NOMO-1 (cell line): ENCODE results near the gene LAMB2.

ENCODE experiments used
- DNase-seq, 2 experiments: peaks; one replicate each; lab custom pipeline; 2025; ENCODE audit not compliant: unreplicated experiment in 2 of 2; lab: John Stamatoyannopoulos, UW

Gene LAMB2

DNA sequence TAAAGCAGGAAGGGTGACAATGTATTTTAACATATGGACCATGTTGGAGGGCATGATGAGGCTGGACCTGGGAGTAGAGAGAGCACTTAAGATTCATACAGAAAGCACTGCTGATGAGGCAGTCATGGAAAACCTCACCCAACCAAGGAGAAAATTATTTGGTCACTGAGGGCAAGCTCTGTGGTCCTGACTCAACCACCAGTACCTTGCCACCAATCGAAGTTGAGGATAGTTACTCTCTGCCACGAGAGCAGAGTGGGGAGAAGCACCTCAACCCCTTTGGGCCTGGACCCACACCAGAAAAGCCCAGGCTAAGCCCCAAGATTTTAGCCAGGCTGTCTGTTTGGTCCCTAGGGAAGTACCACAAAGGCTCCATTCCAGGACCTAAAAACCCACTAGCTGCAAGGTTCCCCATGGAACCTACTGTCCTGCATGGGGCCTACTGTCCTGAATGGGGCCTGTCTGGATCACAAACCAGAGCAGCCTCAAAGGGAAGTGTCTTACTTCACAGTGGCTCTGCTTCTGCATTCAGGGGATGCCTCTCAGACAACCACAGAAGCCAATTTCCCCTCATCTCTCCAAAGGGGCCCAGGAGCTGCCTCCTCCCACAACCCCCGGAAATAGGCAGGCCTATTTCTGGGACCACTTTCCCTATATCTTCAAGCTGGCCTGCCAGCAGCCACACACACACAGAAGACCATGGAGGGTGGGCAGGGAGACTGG lies 29.1 kb upstream of the LAMB2 start:
- DNase-seq = peak; percentile 43 to 66

DNA sequence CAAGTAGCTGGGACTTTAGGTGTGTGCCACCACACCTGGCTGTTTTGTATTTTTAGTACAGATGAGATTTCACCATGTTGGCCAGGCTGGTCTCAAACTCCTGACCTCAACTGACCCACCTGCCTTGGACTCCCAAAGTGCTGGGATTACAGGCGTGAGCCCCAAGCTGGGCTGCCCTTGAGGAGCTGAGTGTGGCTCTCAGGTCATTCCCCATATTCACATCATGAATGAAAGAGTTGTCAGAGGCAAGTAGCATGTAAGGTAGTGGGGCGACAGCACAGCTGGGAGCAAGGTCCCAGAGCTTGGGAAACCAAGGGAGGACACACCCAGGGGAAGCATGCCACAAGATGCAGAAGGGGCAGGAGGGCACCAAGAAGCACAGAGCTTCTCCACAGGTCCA lies 28.3 kb upstream of the LAMB2 start:
- no peak for DNase-seq

DNA sequence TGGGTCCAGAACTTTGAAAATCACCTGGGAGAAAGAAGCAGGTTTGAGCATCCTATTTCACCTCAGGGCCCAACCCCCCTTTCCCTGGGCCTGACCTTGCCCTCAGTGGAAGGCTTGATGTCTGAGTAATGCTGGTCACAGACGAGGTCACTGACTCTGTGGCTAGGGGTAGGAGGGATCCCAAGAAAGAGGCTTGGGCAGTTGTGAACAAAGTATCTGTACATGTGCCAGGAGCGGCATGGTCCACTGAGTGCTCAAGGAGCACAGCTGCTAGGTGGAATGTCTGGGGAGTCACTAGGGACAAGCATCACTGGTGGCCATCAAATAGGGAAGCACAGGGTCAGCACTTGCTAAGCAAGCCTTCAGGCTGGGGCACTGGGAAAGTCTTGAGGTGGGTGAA lies 25.9 kb upstream of the LAMB2 start:
- DNase-seq = no peak

DNA sequence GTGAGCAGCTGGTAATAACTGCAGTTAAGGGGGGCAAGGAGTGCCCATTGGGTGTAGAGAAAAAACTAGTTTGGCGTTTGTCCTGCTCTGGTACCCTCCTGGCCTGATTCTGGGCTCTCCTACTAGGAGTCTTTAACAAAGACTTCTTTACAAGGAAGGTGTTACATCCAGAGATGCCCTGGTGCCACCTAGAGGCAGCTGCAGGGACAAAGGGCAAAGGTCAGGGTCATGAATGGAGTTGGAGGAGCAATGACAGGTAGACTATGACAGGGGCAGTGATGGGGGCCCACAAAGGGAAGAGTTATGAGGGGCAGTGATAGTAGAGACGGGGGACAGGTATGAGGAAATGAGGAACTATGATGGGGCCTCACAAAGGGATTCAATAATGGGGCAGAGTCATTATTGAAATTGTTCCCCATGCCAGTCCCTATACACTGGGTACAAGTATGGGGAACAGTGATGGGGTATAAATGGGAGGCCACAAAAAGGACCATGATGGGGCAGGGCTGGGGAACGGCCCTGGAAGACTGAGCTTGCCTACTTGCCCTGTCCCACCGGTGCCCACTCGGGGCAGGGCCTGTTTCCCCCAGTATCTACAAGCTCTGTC lies 25.4 kb upstream of the LAMB2 start:
- DNase-seq = peak; percentile 26 to 47

DNA sequence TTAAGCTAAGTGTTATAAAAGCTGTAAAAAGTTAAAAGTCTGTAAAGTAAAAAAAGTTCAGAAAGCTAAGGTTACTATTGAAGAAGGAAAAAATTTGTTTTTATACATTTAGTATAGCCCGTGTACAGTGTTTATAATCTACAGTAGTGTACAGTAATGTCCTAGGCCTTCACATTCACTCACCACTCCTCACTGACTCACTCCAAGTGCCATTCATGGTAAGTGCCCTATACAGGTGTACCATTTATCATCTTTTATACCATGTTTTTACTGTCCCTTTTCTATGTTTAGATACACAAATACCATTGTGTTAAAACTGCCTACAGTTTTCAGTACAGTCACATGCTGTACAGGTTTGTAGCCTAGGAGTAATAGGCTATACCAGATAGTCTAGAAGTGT lies 24.4 kb upstream of the LAMB2 start:
- DNase-seq = no peak

DNA sequence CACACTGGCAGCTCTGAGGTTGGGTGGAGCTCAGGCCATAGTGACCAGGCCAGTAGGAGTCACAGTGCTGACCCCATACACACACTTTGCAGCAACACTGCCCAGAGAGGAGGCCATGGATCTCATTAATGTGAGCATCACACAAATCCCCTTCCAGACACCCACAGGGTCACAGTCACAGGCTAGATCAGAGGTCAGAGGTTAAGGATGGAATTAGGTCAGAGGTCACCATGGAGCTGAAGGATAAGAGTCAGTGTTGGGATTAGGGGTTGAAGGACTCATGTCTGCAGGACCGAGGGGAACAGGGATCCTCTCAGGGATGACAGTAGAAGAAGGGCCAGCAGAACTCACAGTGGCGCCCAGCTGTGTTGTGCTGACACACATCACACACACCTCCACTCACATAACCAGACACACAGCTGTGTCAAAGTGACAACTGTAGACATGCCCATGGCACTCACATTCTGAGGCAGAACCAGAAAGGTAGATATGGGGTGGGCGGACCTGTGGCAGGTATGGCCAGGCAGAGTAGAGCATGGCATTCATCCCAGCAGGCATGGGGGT lies 20.6 kb upstream of the LAMB2 start:
- DNase-seq = no peak

DNA sequence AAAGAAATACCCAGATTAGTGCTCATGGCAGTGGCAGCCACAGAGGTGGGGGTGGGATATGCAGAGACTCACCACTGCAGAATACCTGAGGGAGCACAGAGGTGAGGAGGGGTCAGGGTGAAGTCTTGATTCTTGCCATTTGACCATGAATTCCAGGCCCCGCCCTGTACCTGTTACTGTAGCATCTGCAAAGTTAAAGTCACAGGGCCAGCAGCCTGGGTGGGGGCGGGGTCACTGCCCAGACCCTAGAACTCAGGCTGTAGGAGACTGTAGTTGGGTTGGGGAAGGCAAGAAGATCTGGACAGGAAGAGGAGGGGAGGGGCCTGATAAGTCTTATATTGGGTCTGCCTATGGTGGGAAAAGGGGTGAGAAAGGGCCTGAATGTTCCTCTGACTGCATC lies 18.8 kb upstream of the LAMB2 start:
- DNase-seq = no peak

DNA sequence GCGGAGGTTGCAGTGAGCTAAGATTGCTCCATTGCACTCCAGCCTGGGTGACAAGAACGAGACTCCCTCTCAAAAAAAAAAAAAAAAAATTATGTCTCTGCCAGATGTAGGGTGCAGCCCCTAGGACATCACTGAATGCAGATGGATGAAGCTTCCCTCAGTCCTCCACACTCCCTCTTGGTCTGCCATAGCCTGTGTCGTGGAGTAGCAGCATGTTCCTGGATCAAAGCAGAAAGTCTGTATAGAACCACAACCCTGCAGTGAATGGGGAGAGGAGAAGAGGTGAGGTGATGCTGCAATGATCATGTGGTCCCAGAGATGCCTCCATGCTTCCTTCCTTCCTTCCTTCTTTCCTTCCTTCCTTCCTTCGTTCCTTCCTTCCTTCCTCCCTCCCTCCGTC lies 15.3 kb upstream of the LAMB2 start:
- DNase-seq = no peak

DNA sequence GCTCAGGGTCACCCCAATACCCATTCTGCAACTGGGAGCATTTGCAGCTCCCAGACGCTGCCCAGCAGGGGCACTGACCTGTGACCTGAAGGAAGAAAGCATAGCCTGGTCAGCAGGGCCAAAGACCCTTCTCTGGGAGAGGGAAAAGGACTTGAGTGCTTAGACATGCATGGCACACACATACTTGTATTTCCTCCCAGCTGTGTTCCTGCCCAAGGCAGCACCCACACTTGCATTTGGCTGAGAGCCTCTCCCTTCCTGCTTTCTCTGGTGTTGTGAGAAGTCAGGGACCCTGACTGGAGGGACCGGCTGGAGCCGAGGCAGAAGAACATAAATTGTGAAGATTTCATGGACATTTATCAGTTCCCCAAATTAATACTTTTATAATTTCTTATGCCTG lies 7.2 kb upstream of the LAMB2 start:
- DNase-seq = no peak

DNA sequence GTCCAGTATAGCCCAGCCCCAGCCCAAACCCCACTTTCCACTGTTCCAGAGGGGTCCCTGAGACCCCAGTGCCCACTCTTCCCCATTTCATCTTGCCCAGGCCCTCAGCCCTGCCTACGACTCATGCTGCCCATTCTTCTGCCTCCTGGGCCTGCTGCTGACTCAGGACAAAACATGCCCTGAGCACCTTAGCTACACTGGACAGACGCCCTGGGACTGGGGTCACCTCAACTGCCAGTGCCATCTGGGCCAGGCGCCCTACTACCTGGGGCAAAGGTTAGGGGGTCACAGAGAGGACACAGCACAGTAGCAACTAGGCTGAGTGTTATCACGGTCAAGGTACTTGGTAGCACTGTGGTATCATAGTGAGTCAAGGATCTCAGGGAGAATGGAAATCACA lies 2.6 kb upstream of the LAMB2 start:
- no peak for DNase-seq

DNA sequence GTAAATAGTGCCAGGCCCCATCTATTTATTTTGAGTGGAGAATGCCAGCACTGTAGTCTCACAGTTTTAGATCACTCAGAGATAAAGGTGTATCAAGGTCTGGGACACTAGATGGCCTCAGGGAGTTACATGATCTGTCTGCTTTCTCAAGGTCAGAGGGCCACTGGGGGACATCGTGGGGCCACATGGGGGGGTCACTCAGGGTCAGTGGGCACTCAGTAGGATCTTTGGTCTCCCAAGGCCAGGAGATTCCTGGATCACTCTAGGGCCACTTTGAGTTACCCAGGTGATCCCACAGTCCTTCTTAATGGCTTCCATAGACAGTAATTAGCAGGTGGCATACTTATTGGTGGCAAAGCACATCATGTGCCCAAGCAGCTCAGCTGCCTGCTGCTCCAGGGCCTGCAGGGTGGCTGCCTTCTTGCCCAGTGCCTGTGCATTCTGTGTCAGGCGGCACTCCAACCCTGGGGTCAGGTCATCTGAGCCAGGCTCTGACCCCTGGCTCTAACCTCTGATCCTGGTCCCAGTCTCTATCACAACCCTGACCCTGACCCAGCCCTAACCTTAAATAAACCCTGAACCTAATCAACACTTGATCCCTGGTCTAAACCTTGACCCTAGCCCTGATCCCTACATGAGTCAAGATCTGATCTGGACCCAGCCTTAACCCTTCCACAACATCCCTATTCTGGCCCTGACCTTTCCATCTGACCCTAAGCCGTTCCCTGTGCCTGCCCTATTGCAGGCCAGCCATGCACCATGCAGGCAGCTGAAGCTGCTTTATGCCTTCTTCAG lies 1.8 kb upstream of the LAMB2 start:
- DNase-seq = no peak

DNA sequence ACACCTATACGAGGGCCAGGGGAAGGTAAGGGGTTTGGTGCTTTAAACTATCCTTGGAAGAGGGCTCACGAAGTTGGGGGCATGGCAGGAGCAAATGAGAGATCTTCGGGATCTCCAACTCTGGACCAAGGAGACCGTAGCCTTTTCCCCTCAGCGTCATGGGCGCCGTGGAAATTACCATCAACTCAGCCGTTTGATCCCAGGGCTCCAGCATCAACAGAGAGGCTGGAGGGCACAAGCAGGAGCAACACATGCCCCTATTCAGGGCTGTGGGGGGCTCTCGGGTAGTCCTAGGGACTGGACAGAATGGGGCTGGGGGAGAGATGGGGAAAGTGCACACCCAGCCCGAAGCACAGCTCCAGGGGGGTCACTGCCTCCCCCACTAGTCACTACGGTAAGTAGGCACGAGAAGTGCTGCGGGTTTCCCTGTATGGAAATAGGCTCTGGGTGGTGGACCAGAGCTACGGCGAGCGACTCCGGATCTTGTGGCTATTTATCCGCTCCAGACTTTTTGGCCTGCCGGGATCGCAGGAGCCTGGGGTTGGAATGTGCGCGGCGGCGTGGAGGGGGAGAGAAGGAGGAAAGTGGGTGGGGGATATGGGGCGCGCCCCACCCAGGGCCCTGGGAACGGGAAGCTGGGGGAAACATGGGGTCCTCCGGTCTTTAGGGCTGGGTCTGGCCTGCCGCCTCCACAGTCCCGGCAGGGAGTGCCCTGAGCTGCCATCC lies 539 bp upstream of the LAMB2 start:
- DNase-seq = no peak

DNA sequence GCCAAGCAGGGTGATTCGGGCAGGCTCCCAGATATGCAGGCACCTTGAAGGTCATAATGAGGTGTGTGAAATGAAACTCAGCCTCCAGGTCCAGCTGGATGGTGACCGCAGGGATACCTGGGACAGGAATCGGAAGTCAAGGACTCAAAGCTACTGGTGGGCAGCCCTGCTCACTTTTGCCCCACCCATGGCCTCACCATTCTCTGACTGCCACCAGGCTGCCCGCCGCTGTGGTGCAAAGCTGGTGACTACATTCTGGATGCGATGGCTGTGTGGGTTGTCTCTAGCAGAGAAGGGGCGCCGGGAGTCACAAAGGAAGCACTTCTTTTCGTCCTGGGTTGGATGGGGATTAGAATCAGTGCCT lies 795 bp downstream of the LAMB2 start:
- DNase-seq = no peak

DNA sequence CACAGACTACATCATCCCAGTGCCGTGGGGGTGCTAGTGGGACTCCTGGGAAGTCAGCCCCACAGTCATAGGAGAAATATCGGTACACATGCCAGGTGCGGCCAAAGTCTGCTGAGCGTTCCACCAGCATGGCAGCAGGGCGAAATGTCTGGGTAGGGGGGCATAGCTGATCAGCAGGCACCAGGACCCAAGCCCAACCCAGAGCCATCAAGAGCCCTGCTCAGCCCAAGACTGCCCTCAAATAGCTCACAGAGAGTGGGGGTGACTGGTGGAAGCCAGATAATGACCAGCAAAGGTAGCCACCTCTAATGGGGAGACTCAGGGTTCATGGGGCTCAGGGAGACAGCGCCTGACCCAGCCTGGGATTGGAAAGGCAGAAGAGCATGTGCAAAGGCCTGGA lies 1.3 kb downstream of the LAMB2 start:
- no peak for DNase-seq

DNA sequence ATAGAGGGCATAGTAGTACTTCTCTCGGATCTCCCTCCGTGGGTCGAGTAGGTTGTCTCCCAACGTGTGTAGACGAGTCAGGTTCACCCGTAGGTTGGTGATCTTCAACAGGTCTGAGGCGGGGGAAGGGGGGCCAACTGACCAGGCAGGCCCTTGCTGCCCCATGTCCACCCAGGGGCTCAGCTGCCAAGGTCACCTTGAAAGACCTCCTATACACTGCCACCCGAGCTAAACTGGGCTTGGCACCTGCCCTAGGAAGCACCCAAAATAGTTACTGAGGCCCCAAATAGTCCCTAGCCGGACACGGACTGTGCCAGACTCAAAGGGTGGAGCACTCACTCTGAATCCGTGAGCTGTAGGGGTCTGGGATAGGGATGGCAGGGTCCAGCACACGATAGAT lies 1.8 kb downstream of the LAMB2 start:
- DNase-seq = no peak

DNA sequence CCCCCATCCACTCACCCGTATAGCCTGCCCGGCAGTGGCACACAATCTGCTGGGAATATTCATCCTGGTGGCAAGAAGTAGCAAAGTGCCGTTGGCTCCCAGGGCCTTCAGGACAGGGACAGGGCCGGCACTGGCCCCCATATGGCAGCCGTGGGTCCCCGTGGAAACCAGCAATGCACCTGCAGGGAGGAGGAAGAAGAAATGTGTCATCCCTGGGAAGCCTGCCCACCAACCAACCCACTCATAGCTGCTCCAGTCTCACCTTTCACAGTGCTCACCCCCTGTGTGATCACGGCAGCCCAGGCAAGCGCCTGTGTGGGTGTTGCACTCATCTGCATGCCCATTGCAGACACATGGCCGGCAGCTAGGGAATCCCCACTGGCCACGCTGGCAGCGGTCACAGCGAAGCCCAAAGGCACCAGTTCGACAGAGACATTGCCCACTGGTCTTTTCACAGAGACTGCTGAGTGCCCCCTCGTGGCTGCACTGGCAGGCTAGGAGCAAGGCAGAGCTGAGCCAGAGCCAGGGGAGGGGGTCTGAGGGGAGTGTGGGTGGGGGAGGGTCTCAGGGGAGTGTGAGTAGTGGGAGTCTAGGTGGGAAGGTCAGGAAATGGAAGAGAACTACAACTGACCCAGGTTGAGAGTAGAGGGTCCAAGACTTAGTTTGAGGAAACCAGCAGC lies 7.7 kb downstream of the LAMB2 start:
- DNase-seq = no peak

DNA sequence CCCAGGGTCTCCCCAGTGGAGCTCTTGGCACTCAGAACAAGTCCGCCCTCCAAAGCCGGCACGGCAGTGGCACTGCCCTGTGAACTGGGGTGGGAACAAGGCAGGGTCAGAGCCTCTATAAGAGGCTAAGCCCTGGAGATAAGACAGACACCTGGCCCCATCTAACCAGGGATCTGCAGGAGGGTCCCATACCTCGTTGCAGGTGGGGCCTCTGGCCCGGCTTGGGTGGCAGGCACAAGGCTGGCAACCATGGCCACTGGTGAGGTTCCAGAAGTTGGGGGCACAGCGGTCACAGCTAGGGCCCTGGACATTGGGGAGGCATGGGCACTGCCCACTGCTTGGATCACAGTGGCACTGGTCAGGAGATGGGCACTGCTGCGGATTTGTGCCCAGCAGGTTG lies 8.6 kb downstream of the LAMB2 start:
- no peak for DNase-seq

DNA sequence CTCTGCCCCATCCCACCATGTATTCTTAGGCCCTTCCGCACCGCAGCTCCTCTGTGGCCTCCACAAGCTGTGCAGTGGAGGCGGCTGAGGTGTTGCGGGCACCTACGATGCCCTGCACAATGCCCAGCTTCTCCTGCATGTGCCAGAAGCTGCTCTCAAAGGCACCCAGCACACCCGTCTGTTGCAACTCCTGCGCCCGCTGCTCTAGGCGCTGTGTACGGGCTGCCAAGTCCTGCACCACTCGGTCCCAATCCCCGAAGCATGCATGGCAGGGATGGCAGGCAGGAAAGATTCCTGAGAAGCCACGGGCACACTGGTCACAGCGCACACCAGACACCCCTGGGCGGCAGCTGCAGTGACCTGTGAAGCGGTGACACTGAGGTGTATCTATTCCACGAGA lies 9.2 kb downstream of the LAMB2 start:
- no peak for DNase-seq

DNA sequence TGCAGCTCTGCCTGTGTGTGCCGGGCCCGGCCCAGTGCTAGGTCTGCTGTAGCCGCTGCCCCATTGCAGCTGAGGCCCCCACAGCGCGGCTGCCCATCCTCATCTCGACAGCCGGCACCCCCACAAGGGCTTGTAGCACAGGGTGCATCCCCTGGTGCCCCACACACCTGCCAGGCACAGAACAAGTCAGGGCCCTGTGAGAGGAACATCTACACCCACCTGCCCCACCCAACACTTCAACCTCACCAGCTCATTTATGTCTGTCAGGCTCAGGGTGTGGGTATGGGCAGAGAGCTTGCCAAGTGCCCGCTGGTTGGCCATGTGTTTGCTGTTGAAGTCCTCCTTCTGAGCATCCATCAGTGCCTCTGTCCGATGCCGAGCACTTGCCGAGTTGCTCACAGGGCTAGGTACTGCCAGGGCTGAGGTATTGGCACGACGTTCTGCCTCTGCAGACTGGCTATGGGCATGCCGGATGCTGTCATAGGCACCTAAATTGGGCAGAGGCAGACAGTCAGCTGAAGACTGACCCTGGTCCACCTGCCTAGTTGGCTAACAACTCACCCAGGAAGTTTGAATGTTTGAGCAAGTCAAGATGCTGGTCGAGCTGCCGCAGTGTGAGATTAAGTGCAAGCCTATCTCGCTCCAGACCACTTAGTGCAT lies 9.8 kb downstream of the LAMB2 start:
- DNase-seq = no peak

DNA sequence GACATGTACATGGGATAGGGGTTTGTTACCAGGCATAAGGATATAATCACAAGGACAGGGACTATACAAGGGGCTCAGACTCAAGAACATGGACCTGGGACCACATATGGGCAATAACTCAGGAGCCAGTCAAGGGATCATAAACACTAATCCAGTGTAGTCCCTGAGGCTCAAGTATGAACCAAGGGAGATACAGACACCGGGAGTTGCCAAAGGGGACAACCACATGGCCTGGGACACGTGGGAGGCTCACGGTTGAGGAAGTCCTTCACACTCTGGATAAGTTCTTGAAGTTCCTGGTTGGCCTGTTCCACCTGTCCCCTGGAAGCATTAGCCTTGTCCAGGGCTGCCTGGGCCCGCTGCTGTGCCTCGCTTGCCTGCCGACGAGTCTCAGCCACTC lies 10.4 kb downstream of the LAMB2 start:
- no peak for DNase-seq
